Ammon's horn (tissue), 1 donor: ENCODE results near the gene OPCML.

ENCODE experiments used
- DNase-seq: peaks from one replicate; pipeline ENCODE4 v3.0.0-alpha.2; 2016; ENCODE audit warnings: low spot score

OPCML gene

GRCh38 chr11:133026952-133027351, 505.3 kb downstream of the OPCML start:
- DNase-seq = no peak

GRCh38 chr11:133024301-133024700, 508.0 kb downstream of the OPCML start:
- DNase-seq = no peak

- no peak for DNase-seq
These were observed 509.1 kb downstream of the OPCML start for GRCh38 chr11:133023232-133023631.

- DNase-seq = no peak
These were observed 510.7 kb downstream of the OPCML start for GRCh38 chr11:133021553-133021952.

GRCh38 chr11:133020372-133020714, 512.0 kb downstream of the OPCML start:
- DNase-seq = no peak

- no peak for DNase-seq
These were observed 512.5 kb downstream of the OPCML start for GRCh38 chr11:133019545-133020371.

- DNase-seq = no peak
These were observed 516.8 kb downstream of the OPCML start for GRCh38 chr11:133015457-133015856.

GRCh38 chr11:133014337-133014736, 518.0 kb downstream of the OPCML start:
- DNase-seq = no peak

- no peak for DNase-seq
These were observed 519.5 kb downstream of the OPCML start for GRCh38 chr11:133012803-133013202.

- no peak for DNase-seq
These were observed 520.7 kb downstream of the OPCML start for GRCh38 chr11:133011604-133012003.

- no peak for DNase-seq
These were observed 525.2 kb downstream of the OPCML start for GRCh38 chr11:133007027-133007584.

- no peak for DNase-seq
These were observed 527.9 kb downstream of the OPCML start for GRCh38 chr11:133004369-133004768.

- no peak for DNase-seq
These were observed 532.8 kb downstream of the OPCML start for GRCh38 chr11:132999516-132999915.

- no peak for DNase-seq
These were observed 533.3 kb downstream of the OPCML start for GRCh38 chr11:132999031-132999430.

- no peak for DNase-seq
These were observed 534.9 kb downstream of the OPCML start for GRCh38 chr11:132997396-132997795.

- DNase-seq = no peak
These were observed 537.3 kb downstream of the OPCML start for GRCh38 chr11:132994966-132995365.

GRCh38 chr11:132993991-132994502, 538.3 kb downstream of the OPCML start:
- DNase-seq = no peak

- peak; percentile 59 for DNase-seq
These were observed 539.3 kb downstream of the OPCML start for GRCh38 chr11:132992838-132993631.

GRCh38 chr11:132988411-132988810, 543.9 kb downstream of the OPCML start:
- DNase-seq = no peak

- no peak for DNase-seq
These were observed 544.4 kb downstream of the OPCML start for GRCh38 chr11:132987936-132988335.

- no peak for DNase-seq
These were observed 548.7 kb downstream of the OPCML start for GRCh38 chr11:132983641-132983978.

GRCh38 chr11:132982772-132983640, 549.3 kb downstream of the OPCML start:
- DNase-seq = no peak
